NB4 (cell line): ENCODE data around the gene CALM3.

ENCODE experiments used
- MYC ChIP-seq: IDR thresholded peaks from 2 replicates; pipeline ENCODE4 v1.6.1; 2011; ENCODE audit warnings: low read depth, low read length
- POLR2A ChIP-seq: IDR thresholded peaks from 2 replicates; pipeline ENCODE4 v1.6.1; 2011; ENCODE audit warnings: mild to moderate bottlenecking; ENCODE audit not compliant: insufficient read length; ENCODE audit errors: extremely low read depth
- TF ChIP-seq, protein P1 (sequence below): IDR thresholded peaks from 2 replicates; pipeline ENCODE4 v1.6.1; 2011; ENCODE audit warnings: low read depth, low read length
- TF ChIP-seq, protein P2 (sequence below): IDR thresholded peaks from one replicate; pipeline ENCODE4 v1.5.1; 2012; ENCODE audit warnings: low read depth, low read length

DNA sequence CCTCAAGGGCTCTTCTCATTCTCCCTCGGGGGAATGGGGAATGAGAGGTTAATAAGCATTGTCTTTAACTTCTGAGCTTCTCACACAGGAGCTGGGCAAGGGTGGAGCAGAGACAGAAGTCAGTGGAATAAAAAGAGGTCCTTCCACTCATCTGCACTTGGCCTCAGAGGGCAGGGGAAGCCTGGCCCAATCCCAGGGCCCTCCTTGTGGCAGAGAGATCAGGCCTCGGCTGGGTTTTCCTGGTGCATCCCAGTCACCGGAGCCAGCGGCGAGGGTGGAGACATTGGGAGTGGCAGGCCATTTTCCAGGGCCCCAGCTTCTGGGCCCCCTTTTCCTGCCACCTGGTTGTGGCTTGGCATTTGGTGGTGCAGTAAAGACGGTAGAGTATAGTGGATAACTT is 10.6 kb downstream of the CALM3 start:
- TF ChIP-seq, protein P1, sequence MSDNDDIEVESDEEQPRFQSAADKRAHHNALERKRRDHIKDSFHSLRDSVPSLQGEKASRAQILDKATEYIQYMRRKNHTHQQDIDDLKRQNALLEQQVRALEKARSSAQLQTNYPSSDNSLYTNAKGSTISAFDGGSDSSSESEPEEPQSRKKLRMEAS = no peak
- no peak for TF ChIP-seq POLR2A
- TF ChIP-seq, protein P2, sequence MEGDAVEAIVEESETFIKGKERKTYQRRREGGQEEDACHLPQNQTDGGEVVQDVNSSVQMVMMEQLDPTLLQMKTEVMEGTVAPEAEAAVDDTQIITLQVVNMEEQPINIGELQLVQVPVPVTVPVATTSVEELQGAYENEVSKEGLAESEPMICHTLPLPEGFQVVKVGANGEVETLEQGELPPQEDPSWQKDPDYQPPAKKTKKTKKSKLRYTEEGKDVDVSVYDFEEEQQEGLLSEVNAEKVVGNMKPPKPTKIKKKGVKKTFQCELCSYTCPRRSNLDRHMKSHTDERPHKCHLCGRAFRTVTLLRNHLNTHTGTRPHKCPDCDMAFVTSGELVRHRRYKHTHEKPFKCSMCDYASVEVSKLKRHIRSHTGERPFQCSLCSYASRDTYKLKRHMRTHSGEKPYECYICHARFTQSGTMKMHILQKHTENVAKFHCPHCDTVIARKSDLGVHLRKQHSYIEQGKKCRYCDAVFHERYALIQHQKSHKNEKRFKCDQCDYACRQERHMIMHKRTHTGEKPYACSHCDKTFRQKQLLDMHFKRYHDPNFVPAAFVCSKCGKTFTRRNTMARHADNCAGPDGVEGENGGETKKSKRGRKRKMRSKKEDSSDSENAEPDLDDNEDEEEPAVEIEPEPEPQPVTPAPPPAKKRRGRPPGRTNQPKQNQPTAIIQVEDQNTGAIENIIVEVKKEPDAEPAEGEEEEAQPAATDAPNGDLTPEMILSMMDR = no peak
- TF ChIP-seq MYC = no peak
